ENCODE results near the gene HPX.

HPX gene

DNA sequence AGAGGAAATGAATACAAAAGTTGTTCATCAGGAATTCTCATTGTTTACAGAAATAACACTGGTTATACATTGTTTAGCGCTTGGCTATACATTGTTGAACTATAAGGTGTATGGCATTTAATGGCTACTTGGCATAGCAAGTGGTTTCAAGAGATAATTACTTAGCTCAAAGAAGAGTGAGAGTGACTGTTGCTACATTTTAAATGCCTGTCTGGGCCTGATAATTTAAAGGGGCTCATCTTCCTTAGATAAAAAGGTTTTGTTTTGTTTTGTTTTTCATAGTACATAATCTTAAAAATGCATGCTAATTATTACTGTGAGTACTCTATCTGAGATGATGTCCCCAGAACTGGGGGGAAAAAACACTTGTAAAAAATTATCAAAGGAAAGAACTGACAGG is 52.0 kb downstream of the HPX start:
- FAIRE-seq: no peak

DNA sequence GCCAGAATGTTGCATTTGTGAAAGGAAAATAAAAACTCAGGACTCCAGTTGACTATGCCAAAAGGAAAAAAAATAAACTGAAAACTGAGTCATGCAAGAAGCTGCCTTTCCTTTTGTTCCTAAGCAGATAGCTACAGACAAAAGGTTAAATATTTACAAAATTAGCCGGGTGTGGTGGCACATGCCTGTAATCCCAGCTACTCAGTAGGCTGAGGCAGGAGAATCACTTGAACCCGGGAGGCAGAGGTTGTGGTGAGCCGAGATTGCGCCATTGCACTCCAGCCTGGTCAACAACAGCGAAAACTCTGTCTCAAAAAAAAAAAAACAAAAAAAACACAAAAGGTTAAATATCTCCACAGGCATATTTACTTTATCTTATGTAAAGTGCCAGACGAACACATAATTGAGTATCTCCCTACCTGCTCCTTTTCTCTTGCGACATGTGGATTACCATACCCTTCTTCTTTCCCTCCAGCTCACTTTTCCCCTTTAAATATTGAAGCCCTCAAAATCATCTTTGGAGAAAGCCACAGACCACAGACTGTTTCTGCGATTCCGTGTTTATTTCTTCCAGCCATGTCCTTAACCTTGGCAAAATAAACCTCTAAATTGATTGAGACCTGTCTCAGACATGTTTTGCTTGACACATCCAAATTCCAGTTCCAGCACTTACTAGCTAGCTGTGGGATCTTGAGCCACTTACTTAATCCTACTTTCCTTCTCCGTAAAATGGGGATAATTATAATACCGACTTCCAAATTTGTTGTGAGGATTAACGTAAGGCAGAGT is 52.8 kb downstream of the HPX start:
- FAIRE-seq: no peak

DNA sequence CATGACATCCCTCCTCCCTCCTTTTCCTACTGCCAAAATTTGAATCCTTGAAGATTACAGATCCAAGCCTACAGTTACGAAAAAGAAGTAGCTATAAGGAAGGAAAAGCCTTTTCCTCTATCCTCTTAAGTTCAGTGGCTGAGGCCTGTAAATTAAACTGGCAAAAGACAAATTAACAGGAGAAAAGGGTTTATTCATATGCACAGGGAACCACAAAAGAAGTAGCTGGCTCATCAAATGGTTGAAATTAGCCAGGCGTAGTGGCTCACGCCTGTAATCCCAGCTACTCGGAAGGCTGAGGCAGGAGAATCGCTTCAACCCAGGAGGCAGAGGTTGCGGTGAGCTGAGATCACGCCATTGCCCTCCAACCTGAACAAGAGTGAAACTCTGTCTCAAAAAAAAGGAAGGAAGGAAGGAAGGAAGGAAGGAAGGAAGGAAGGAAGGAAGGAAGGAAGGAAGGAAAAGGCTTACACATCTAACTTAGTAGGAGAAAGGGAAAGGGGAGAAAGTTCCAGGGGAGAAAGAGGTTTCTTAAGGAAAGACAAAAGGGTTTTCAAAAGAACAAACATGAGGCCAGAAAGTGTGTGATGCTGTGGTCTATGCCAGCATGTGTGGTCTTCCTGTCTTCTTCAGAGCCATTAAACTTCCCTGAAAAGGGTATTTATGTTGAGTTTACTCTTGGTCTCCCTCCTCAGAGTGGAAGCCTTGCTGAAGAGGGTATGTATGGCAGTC is 55.6 kb downstream of the HPX start:
- FAIRE-seq: no peak

All from colon (tissue), 2 donors.